Fibroblast of skin of back (primary cell): ENCODE data around the gene CFAP100. TPM values are rescaled to one million over a fixed set of nuclear protein-coding genes. Genes with fewer than 3 reads are reported as not detected.

Experiments
- DNase-seq: peaks from one replicate; pipeline ENCODE4 v3.0.0-alpha.2; 2013
- polyA plus RNA-seq, 2 experiments: library from polyadenylated mRNA; unstranded; fragments of 120-200 nt; gene quantifications; one replicate each; pipeline ENCODE4 v1.2.1, GENCODE V29; 2013; ENCODE audit not compliant: insufficient read length in 2 of 2

Gene CFAP100
- not detected for polyA plus RNA-seq (2013, experiment 1 of 2; ENCODE audit: insufficient read length)
- not detected for polyA plus RNA-seq (2013, experiment 2 of 2; ENCODE audit: insufficient read length)

GRCh38 chr3:126394179-126394976 is at the start of gene CFAP100:
Gene CFAP100 (plus strand): TSS chr3:126394909. CDS start chr3:126396001, 1,092 bp downstream.
- peak; percentile 35 for DNase-seq

GRCh38 chr3:126345231-126345630 is 49.5 kb upstream of the CFAP100 start:
- DNase-seq: no peak

GRCh38 chr3:126345641-126346460 is 48.9 kb upstream of the CFAP100 start:
- DNase-seq: no peak

- DNase-seq: no peak
Measured at GRCh38 chr3:126346466-126346865, 48.2 kb upstream of the CFAP100 start.

GRCh38 chr3:126347543-126348161 is 47.1 kb upstream of the CFAP100 start:
- DNase-seq: no peak

GRCh38 chr3:126348308-126348920 is 46.3 kb upstream of the CFAP100 start:
- DNase-seq: no peak

- DNase-seq: no peak
Measured at GRCh38 chr3:126349071-126349470, 45.6 kb upstream of the CFAP100 start.

GRCh38 chr3:126349611-126350501 is 44.9 kb upstream of the CFAP100 start:
- no peak for DNase-seq

- no peak for DNase-seq
Measured at GRCh38 chr3:126350502-126351085, 44.1 kb upstream of the CFAP100 start.

GRCh38 chr3:126351086-126351770 is 43.5 kb upstream of the CFAP100 start:
- DNase-seq: no peak

GRCh38 chr3:126351771-126352475 is 42.8 kb upstream of the CFAP100 start:
- no peak for DNase-seq

- no peak for DNase-seq
Measured at GRCh38 chr3:126352476-126353454, 41.9 kb upstream of the CFAP100 start.

- no peak for DNase-seq
Measured at GRCh38 chr3:126353694-126354321, 40.9 kb upstream of the CFAP100 start.

GRCh38 chr3:126354776-126355175 is 39.9 kb upstream of the CFAP100 start:
- DNase-seq: no peak

GRCh38 chr3:126355251-126355650 is 39.5 kb upstream of the CFAP100 start:
- no peak for DNase-seq

- peak; percentile 40 for DNase-seq
Measured at GRCh38 chr3:126355777-126356372, 38.8 kb upstream of the CFAP100 start.
